HG03039 (cell line): ENCODE data around the gene TOR2A.
"Not testable (repeated sequence)": the region's sequence is repeated elsewhere in the genome, so short reads cannot be mapped to it uniquely, and the experiment has no call there.

Source experiments
- ATAC-seq: cut with Tn5 transposase; IDR thresholded peaks from one replicate; pipeline ENCODE4 v1.9.1; 2021; ENCODE audit warnings: mild to moderate bottlenecking, moderate library complexity; ENCODE audit not compliant: unreplicated experiment

Gene TOR2A

DNA sequence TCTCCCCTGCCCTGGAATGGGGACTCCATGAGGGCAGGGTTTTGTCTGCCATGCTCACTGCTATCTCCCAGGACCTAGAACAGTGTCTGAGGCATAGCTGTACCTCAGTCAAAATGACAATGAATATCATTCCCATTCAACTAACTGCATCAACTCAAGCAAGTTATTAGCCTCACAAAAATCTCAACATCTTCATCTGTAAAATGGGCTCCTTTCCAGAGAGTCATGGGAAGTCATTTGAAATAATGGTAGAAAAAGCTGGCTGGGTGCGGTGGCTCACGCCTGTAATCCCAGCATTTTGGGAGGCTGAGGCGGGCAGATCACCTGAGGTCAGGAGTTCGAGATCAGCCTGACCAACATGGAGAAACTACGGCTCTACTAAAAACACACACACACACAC lies 34.0 kb upstream of the TOR2A start:
- no peak for ATAC-seq

- ATAC-seq, result no peak
Observed at GRCh38 chr9:127768698-127769097, 33.6 kb upstream of the TOR2A start.

GRCh38 chr9:127767909-127768331 lies 32.8 kb upstream of the TOR2A start:
- no peak for ATAC-seq

DNA sequence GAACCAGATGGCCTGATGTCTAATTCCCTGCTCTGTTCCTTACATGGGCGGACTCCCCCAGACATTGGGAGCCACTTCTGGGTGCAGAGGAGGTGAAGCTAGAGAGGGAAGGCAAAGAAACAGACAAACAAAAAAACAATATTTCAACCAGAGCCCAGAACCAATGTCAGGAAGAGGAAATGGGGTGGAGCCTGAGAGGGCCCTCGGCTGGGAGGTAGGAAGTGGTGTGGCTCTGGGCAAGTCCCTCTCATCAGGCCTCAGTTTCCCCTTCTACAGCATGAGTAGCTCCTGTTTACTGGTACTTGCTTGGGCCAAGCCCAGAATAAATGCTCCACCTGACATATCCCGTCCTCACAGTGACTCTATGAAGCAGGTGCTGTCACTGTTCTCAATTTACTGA lies 32.3 kb upstream of the TOR2A start:
- no peak for ATAC-seq

- ATAC-seq, result no peak
Observed at GRCh38 chr9:127765418-127765817, 30.3 kb upstream of the TOR2A start.

DNA sequence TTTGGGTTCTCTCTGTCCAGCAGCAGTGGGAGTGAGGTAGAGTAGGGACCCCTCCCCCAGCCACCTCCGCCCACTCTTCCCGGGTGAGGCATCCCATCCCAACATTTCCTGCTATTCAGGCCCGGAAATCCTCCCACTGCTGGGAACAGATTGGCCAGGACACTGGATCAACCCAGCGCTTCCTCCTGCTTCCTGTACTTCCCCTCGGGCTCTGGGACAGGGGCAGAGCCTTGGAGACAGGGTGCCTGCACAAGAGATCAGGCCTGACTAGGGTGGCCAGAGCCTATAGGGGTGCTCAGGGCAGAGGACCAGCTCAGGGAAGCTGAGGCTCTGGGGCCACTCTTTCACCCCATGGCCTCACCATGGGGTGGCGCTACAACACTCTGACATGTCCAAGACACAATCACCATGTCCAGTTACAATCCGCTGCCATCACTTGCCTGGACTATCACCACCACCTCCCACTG lies 28.9 kb upstream of the TOR2A start:
- no peak for ATAC-seq

DNA sequence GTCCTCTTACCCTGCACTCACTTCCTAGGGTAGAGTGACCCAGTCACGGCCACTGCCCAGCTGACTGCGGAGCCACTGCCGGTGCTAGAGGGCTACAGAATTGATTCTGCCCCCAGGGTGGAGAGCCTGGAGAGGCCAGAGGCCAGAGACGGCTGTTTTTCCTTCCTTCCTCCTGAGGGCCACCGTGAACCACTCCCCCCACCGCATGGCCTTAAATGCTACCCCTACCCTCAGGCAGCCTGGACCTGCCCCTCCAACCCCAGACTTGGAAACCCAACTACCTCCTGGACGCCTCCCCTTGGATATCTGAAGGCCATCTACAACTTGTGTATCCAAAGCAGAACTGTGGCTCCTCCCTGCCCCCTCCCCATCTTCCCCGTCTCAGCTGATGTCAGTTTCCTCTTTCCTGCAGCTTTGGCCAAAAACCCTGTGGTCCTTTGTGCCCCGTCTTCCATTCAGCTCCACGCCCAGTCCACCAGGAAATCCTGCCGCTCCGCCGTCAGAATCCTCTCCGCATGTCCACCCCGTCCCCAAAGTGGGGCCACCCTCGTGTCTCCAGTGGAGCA lies 27.1 kb upstream of the TOR2A start:
- ATAC-seq, result no peak

- ATAC-seq, result no peak
Observed at GRCh38 chr9:127761491-127761956, 26.4 kb upstream of the TOR2A start.

- no peak for ATAC-seq
Observed at GRCh38 chr9:127761061-127761460, 26.0 kb upstream of the TOR2A start.

GRCh38 chr9:127758843-127759242 lies 23.7 kb upstream of the TOR2A start:
- ATAC-seq, result no peak

- ATAC-seq, result not testable (repeated sequence)
Observed at GRCh38 chr9:127756776-127757175, 21.7 kb upstream of the TOR2A start.

DNA sequence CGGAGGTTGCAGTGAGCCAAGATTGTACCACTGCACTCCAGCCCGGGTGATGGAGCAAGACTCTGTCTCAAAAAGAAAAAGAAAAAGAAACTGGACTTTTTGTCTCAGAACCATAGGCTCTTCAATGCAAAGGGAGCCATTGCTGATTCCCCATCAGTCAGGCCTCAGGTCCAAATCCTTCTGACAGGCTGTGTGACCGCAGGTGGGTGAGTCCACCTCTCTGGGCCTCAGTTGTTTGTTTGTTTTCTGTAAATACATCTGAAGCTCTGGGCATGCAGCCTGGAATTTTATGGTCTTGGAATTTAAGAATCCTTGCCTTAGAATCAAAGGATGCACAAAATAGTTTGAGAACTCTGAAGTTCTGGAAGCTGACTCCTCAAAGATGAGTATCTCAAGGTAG lies 21.1 kb upstream of the TOR2A start:
- no peak for ATAC-seq

- no peak for ATAC-seq
Observed at GRCh38 chr9:127755061-127756060, 20.3 kb upstream of the TOR2A start.

- ATAC-seq, result no peak
Observed at GRCh38 chr9:127754099-127755060, 19.3 kb upstream of the TOR2A start.

GRCh38 chr9:127753622-127754021 lies 18.5 kb upstream of the TOR2A start:
- no peak for ATAC-seq

GRCh38 chr9:127753148-127753547 lies 18.1 kb upstream of the TOR2A start:
- no peak for ATAC-seq

DNA sequence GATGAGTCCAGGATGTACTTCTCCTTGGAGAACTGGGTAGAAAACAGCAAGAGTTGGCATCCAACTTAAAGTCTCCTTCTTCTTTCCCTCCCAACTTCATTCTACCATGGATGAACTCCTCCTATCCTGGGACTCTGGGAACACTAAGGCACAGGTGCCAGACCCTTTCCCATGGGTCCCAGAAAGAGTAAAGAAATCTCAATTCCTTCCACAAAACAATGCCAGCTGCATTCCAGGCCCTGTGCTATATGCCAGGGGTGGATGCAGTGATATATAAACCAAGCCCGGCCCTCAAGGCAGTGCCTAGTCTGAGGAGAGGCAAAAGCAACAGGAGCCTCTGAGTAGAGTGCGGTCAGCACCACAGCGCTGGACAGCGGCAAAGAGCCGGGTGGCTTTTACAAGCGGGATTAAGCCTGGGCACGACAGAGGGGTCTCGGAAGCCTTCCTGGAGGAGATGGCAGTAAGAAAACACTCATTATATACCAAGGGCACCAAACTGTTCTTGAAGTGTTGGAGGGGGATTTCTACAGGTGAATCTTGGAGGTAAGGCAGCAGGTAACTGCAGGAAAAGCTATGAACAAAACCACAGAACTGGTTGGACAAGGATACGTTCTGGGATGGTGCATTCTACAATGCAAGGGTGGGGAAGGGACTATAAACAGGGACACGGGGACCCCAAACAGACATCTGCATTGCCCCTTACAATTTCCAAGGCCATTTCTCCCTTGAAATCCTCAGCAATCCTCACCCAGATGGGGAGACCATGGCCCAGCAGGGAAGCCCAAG lies 16.4 kb upstream of the TOR2A start:
- no peak for ATAC-seq

DNA sequence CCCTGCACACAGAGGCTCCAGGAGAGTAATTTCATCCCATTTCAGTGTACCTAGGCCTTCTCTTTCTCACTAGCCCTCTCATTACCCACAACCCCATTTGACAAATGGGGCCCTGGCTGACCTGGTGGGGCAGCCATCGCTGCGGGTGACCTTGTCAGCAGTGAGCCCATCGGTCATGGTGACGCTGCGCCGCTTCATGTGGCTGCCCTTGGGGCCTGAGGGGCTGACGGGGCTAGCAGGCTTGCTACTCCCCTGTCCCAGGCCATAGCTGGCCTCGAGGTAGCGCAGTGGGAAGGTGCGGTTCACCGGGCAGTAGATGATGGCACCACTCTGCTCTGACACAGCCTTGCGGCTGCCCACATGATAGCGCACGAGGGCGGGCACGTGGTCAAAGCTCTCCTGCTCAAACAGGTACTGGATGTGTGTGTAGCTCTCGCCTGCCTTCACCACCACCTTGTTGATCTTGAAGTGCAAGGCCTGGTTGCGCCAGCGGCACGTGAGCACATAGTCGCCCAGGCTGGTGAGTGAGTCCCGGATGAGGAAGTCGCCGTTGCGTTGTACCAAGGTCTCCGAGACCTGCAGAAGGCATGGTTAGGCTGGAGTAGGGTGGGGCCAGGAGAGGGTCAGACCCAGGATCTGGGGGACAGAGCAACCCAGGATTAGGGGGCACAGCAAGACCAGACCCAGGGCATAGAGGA lies 14.1 kb upstream of the TOR2A start:
- no peak for ATAC-seq

GRCh38 chr9:127746959-127747569 lies 12.0 kb upstream of the TOR2A start:
- ATAC-seq, result no peak
